Psoas muscle (tissue), 8 donors: ENCODE measurements around the gene SLC2A3. TPM values are rescaled to one million over a fixed set of nuclear protein-coding genes. Genes with fewer than 3 reads are reported as not detected.
"Not testable (repeated sequence)": the region's sequence is repeated elsewhere in the genome, so short reads cannot be mapped to it uniquely, and the experiment has no call there.

Experiments used
- ATAC-seq, 4 donors: fragments of 200-7000 bp; cut with Tn5 transposase; one replicate each; pipeline ENCODE4 v1.9.1; 2020; ENCODE audit warnings: moderate library complexity in 3 of 4, mild to moderate bottlenecking in 2 of 4
- DNase-seq, 2 donors: peaks; one replicate each; pipeline ENCODE4 v3.0.0-alpha.2; 2020
- H3K27ac ChIP-seq: fragments of 200-600 bp; one replicate; pipeline ENCODE4 v1.8.0; 2022
- H3K27me3 ChIP-seq, 3 donors: fragments of 200-600 bp in 1 of 3; one replicate each; pipeline versions ENCODE4 v1.6.1 to v1.8.0; 2013 to 2022; ENCODE audit warnings: low read length in 2 of 3, mild to moderate bottlenecking in 2 of 3, moderate library complexity in 1 of 3; ENCODE audit not compliant: insufficient read depth in 3 of 3
- H3K36me3 ChIP-seq, 2 donors: fragments of 200-600 bp in 1 of 2; one replicate each; pipeline versions ENCODE4 v1.6.1 to v1.8.0; 2013 to 2022; ENCODE audit warnings: low read depth in 1 of 2, mild to moderate bottlenecking in 1 of 2, moderate library complexity in 1 of 2; ENCODE audit not compliant: insufficient read depth in 1 of 2
- H3K4me1 ChIP-seq: fragments of 200-600 bp; one replicate; pipeline ENCODE4 v1.8.0; 2022
- H3K4me3 ChIP-seq: fragments of 200-600 bp; one replicate; pipeline ENCODE4 v1.8.0; 2022; ENCODE audit warnings: mild to moderate bottlenecking
- H3K9me3 ChIP-seq: fragments of 200-600 bp; one replicate; pipeline ENCODE4 v1.8.0; 2022
- CTCF ChIP-seq: fragments of 200-600 bp; IDR thresholded peaks from one replicate; pipeline ENCODE4 v1.8.0; 2022; ENCODE audit warnings: antibody characterized with exemption
- WGBS, 3 donors: extraction: QIAGEN DNeasy Blood & Tissue Kit; methylation state at CpG; one replicate each; pipeline versions ENCODE4 v1.1.6 to v1.1.7; 2013; 5-methylcytosine and 5-hydroxymethylcytosine counted together
- intact Hi-C, 2 donors: fragments of 100-400 bp; cut with DNase I; formaldehyde crosslinking; loops; one replicate each; pipeline versions ENCODE4 v1.11.0 to v1.14.2; 2022
- polyA plus RNA-seq, 3 donors: library from polyadenylated mRNA; stranded (reverse); fragments of 200-250 nt; gene quantifications; one replicate each; pipeline ENCODE4 v1.2.3, GENCODE V29; 2013
- total RNA-seq, 4 donors: library from RNA; stranded (reverse); fragmentation: NEBNext Ultra II Directional in 2 of 4; extraction: Animal tissue kit (Norgen Biotek cat#: 25700) in 2 of 4; gene quantifications; one replicate each; pipeline versions ENCODE4 v1.2.1 to v1.2.4, GENCODE V29; 2021 to 2023
- donor health status: healthy with polysubstance abuse.
- donor health status: DM: no; HTN: no; CAD: no; lungs with moderate emphysema.
- donor health status: Bipolar disorder and iron deficiency.
- donor health status: healthy.
- donor health status: DM: yes; HTN: yes; CAD: no.
- donor health status: DM: no; HTN: no; CAD: no.
- donor health status: DM: no; HTN: no; CAD: no.
- donor health status: DM: yes; HTN: yes; CAD: no.

Gene SLC2A3
- total and polyA plus RNA-seq, 7 donors: 1.8 to 18.9 (median 4.6) TPM

- DNase-seq (no peak), ATAC-seq (no peak)
- no peaks in the 10 kb centered on the region for H3K27me3 ChIP-seq
- no peaks in the 10 kb centered on the region for H3K4me1 ChIP-seq
- H3K4me3 ChIP-seq: no peak overlapping the region
- H3K36me3 ChIP-seq: no peaks in the 10 kb centered on the region
- intact Hi-C loops: no loop called here
- no peaks in the 10 kb centered on the region for H3K9me3 ChIP-seq
- WGBS, 3 donors: 89 to 92% (median 90%) methylated on average over 6 of the region's 6 CpGs
- TF ChIP-seq CTCF: no peak
- no peak overlapping the region for H3K27ac ChIP-seq
Measured at GRCh38 chr12:7951671-7952070, 15.7 kb upstream of the SLC2A3 start.

GRCh38 chr12:7950230-7950943 is 14.4 kb upstream of the SLC2A3 start:
- ATAC-seq, H3K4me1 ChIP-seq, H3K9me3 ChIP-seq, H3K36me3 ChIP-seq, H3K27me3 ChIP-seq, intact Hi-C loops, H3K4me3 ChIP-seq, H3K27ac ChIP-seq, DNase-seq: not testable (repeated sequence)
- WGBS, 3 donors: 87 to 94% (median 88%) methylated on average over 12 to 14 of the region's 14 CpGs

- intact Hi-C loops: no loop called here
- TF ChIP-seq CTCF: no peak
- Histone ChIP-seq H3K4me1 (no peaks in the 10 kb centered on the region), H3K27me3 (no peaks in the 10 kb centered on the region), H3K4me3 (no peak overlapping the region), H3K9me3 (no peaks in the 10 kb centered on the region), H3K27ac (no peak overlapping the region), H3K36me3 (no peaks in the 10 kb centered on the region)
- 83 to 90% (median 87%) methylated on average over 2 of the region's 2 CpGs for WGBS, 3 donors
- ATAC-seq: no peak
- DNase-seq: no peak
Measured at GRCh38 chr12:7948589-7949260, 12.7 kb upstream of the SLC2A3 start.

GRCh38 chr12:7947011-7947410 is 11.0 kb upstream of the SLC2A3 start:
- H3K4me3 ChIP-seq: no peak overlapping the region
- no peaks in the 10 kb centered on the region for H3K4me1 ChIP-seq
- no peaks in the 10 kb centered on the region for H3K9me3 ChIP-seq
- no peak overlapping the region for H3K27ac ChIP-seq
- no peak for ATAC-seq
- intact Hi-C loops: no loop called here
- no peak for DNase-seq
- no peaks in the 10 kb centered on the region for H3K36me3 ChIP-seq
- no peak for TF ChIP-seq CTCF
- no peaks in the 10 kb centered on the region for H3K27me3 ChIP-seq
- WGBS, 3 donors: 79 to 87% (median 83%) methylated on average over 2 of the region's 2 CpGs

- H3K4me3 ChIP-seq, H3K27ac ChIP-seq, intact Hi-C loops, H3K27me3 ChIP-seq, H3K9me3 ChIP-seq, ATAC-seq, DNase-seq, H3K4me1 ChIP-seq, H3K36me3 ChIP-seq: not testable (repeated sequence)
- WGBS, 3 donors: 92 to 98% (median 92%) methylated on average over 8 of the region's 8 CpGs
Measured at GRCh38 chr12:7944760-7945159, 8.8 kb upstream of the SLC2A3 start.
